IMR-90 (cell line): ENCODE measurements around the gene NOL4L.

ENCODE experiments used
- BHLHE40 ChIP-seq: fragments of 150-350 bp; IDR thresholded peaks from 2 replicates; pipeline ENCODE4 v1.6.1; 2016; ENCODE audit warnings: mild to moderate bottlenecking, low read depth, low read length
- CEBPB ChIP-seq: IDR thresholded peaks from 2 replicates; pipeline ENCODE4 v1.6.1; 2012; ENCODE audit warnings: low read depth, low read length, improper control_type of control experiment
- CHD1 ChIP-seq: IDR thresholded peaks from 2 replicates; pipeline ENCODE4 v1.6.1; 2012; ENCODE audit warnings: low read depth, low read length, improper control_type of control experiment
- ELK1 ChIP-seq: fragments of 150-350 bp; IDR thresholded peaks from 2 replicates; pipeline ENCODE4 v1.6.1; 2016; ENCODE audit warnings: low read depth, mild to moderate bottlenecking, low read length, moderate library complexity, borderline replicate concordance
- FOS ChIP-seq: fragments of 150-350 bp; IDR thresholded peaks from 2 replicates; pipeline ENCODE4 v1.6.1; 2016; ENCODE audit warnings: low read depth, low read length
- MAFK ChIP-seq: IDR thresholded peaks from 2 replicates; pipeline ENCODE4 v1.6.1; 2012; ENCODE audit warnings: low read depth, low read length, improper control_type of control experiment
- MXI1 ChIP-seq: IDR thresholded peaks from 2 replicates; pipeline ENCODE4 v1.6.1; 2012; ENCODE audit warnings: low read depth, mild to moderate bottlenecking, low read length, moderate library complexity, borderline replicate concordance
- POLR2A ChIP-seq: IDR thresholded peaks from 2 replicates; pipeline ENCODE4 v1.6.1; 2012; ENCODE audit warnings: mild to moderate bottlenecking, low read depth, low read length
- RAD21 ChIP-seq: IDR thresholded peaks from 2 replicates; pipeline ENCODE4 v1.6.1; 2012; ENCODE audit warnings: low read length, improper control_type of control experiment
- RCOR1 ChIP-seq: IDR thresholded peaks from 2 replicates; pipeline ENCODE4 v1.6.1; 2012; ENCODE audit warnings: mild to moderate bottlenecking, low read length, improper control_type of control experiment; ENCODE audit not compliant: insufficient replicate concordance
- RFX5 ChIP-seq: IDR thresholded peaks from 2 replicates; pipeline ENCODE4 v1.8.0; 2012; ENCODE audit warnings: low read depth, mild to moderate bottlenecking, low read length, moderate library complexity
- SMC3 ChIP-seq: fragments of 150-350 bp; IDR thresholded peaks from 2 replicates; pipeline ENCODE4 v1.6.1; 2016; ENCODE audit warnings: low read depth, mild to moderate bottlenecking, antibody characterized with exemption, low read length, moderate library complexity
- USF2 ChIP-seq: fragments of 150-350 bp; IDR thresholded peaks from 2 replicates; pipeline ENCODE4 v1.6.1; 2017; ENCODE audit warnings: mild to moderate bottlenecking, antibody characterized with exemption, low read length, low read depth
- TF ChIP-seq, protein P1 (sequence below): conservative IDR thresholded peaks from 2 replicates; pipeline ENCODE4 v1.5.1; 2012; ENCODE audit warnings: mild to moderate bottlenecking, low read depth, low read length, improper control_type of control experiment

DNA sequence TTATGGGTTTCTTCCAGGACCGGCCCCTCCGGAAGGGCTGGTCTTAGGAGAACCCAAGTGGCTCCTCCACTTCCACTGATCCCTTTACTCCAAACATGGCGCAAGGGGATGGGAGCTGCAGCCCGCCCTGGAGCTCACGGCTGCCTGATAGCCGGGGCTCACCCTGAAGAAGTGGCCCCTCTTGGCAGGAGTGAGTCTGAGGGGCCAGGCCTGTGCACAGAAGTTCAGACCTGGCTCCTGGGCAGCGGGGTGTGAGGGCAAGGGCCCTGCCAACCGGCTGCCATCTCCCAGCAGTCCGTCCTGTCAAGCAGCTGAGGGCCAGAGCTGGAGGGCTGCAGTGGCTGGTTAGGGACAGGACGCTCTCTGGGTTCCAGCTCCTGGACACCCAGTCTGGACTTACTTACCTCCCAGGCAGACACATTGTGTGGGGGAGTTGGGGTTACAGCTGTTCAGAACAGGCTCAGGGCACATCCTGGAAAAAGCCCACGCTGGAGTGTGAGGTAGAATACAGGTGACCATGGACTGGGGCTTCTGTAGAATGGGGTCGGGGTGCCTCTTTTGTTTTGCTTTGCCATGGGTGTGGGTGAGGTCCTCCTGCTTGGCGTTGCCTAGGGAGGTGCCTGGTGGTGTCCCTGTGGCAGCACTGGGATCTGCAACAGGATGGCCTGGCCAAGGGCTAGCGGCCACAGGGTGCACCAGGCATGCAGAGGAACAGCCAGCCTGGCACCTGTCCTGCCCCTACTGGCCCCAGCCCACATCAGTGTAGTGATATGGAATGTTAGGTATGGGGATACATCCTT, 138.6 kb downstream of the NOL4L start:
- TF ChIP-seq, protein P1, sequence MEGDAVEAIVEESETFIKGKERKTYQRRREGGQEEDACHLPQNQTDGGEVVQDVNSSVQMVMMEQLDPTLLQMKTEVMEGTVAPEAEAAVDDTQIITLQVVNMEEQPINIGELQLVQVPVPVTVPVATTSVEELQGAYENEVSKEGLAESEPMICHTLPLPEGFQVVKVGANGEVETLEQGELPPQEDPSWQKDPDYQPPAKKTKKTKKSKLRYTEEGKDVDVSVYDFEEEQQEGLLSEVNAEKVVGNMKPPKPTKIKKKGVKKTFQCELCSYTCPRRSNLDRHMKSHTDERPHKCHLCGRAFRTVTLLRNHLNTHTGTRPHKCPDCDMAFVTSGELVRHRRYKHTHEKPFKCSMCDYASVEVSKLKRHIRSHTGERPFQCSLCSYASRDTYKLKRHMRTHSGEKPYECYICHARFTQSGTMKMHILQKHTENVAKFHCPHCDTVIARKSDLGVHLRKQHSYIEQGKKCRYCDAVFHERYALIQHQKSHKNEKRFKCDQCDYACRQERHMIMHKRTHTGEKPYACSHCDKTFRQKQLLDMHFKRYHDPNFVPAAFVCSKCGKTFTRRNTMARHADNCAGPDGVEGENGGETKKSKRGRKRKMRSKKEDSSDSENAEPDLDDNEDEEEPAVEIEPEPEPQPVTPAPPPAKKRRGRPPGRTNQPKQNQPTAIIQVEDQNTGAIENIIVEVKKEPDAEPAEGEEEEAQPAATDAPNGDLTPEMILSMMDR: no peak
- no peak for TF ChIP-seq POLR2A
- TF ChIP-seq RAD21: no peak
- no peak for TF ChIP-seq RCOR1
- TF ChIP-seq CEBPB: no peak
- TF ChIP-seq BHLHE40: no peak
- TF ChIP-seq MAFK: no peak
- no peak for TF ChIP-seq USF2
- no peak for TF ChIP-seq FOS
- no peak for TF ChIP-seq SMC3
- TF ChIP-seq CHD1: no peak
- TF ChIP-seq RFX5: no peak
- no peak for TF ChIP-seq MXI1
- no peak for TF ChIP-seq ELK1
